Psoas muscle (tissue), 8 donors: Measurements from ENCODE around the gene GPX2. TPM values are rescaled to one million over a fixed set of nuclear protein-coding genes. Genes with fewer than 3 reads are reported as not detected.
A peak's percentile ranks its signal among the peaks of the same experiment; 100 is the strongest.

Source experiments
- ATAC-seq, 4 donors: fragments of 200-7000 bp; cut with Tn5 transposase; one replicate each; pipeline ENCODE4 v1.9.1; 2020; ENCODE audit warnings: moderate library complexity in 3 of 4, mild to moderate bottlenecking in 2 of 4
- DNase-seq, 2 donors: peaks; one replicate each; pipeline ENCODE4 v3.0.0-alpha.2; 2020
- H3K27ac ChIP-seq: fragments of 200-600 bp; one replicate; pipeline ENCODE4 v1.8.0; 2022
- H3K27me3 ChIP-seq, 3 donors: fragments of 200-600 bp in 1 of 3; one replicate each; pipeline versions ENCODE4 v1.6.1 to v1.8.0; 2013 to 2022; ENCODE audit warnings: low read length in 2 of 3, mild to moderate bottlenecking in 2 of 3, moderate library complexity in 1 of 3; ENCODE audit not compliant: insufficient read depth in 3 of 3
- H3K36me3 ChIP-seq, 2 donors: fragments of 200-600 bp in 1 of 2; one replicate each; pipeline versions ENCODE4 v1.6.1 to v1.8.0; 2013 to 2022; ENCODE audit warnings: low read depth in 1 of 2, mild to moderate bottlenecking in 1 of 2, moderate library complexity in 1 of 2; ENCODE audit not compliant: insufficient read depth in 1 of 2
- H3K4me1 ChIP-seq: fragments of 200-600 bp; one replicate; pipeline ENCODE4 v1.8.0; 2022
- H3K4me3 ChIP-seq: fragments of 200-600 bp; one replicate; pipeline ENCODE4 v1.8.0; 2022; ENCODE audit warnings: mild to moderate bottlenecking
- H3K9me3 ChIP-seq: fragments of 200-600 bp; one replicate; pipeline ENCODE4 v1.8.0; 2022
- WGBS, 3 donors: extraction: QIAGEN DNeasy Blood & Tissue Kit; methylation state at CpG; one replicate each; pipeline versions ENCODE4 v1.1.6 to v1.1.7; 2013; 5-methylcytosine and 5-hydroxymethylcytosine counted together
- intact Hi-C, 2 donors: fragments of 100-400 bp; cut with DNase I; formaldehyde crosslinking; loops; one replicate each; pipeline versions ENCODE4 v1.11.0 to v1.14.2; 2022
- polyA plus RNA-seq, 3 donors: library from polyadenylated mRNA; stranded (reverse); fragments of 200-250 nt; gene quantifications; one replicate each; pipeline ENCODE4 v1.2.3, GENCODE V29; 2013
- total RNA-seq, 4 donors: library from RNA; stranded (reverse); fragmentation: NEBNext Ultra II Directional in 2 of 4; extraction: Animal tissue kit (Norgen Biotek cat#: 25700) in 2 of 4; gene quantifications; one replicate each; pipeline versions ENCODE4 v1.2.1 to v1.2.4, GENCODE V29; 2021 to 2023
- TF ChIP-seq, protein P1 (sequence below): fragments of 200-600 bp; IDR thresholded peaks from one replicate; pipeline ENCODE4 v1.8.0; 2022; ENCODE audit warnings: antibody characterized with exemption
- donor health status: healthy with polysubstance abuse.
- donor health status: DM: no; HTN: no; CAD: no; lungs with moderate emphysema.
- donor health status: Bipolar disorder and iron deficiency.
- donor health status: healthy.
- donor health status: DM: yes; HTN: yes; CAD: no.
- donor health status: DM: no; HTN: no; CAD: no.
- donor health status: DM: no; HTN: no; CAD: no.
- donor health status: DM: yes; HTN: yes; CAD: no.

The GPX2 gene
- total and polyA plus RNA-seq, 7 donors, result 0.04 to 0.21 TPM; not detected in 5

DNA sequence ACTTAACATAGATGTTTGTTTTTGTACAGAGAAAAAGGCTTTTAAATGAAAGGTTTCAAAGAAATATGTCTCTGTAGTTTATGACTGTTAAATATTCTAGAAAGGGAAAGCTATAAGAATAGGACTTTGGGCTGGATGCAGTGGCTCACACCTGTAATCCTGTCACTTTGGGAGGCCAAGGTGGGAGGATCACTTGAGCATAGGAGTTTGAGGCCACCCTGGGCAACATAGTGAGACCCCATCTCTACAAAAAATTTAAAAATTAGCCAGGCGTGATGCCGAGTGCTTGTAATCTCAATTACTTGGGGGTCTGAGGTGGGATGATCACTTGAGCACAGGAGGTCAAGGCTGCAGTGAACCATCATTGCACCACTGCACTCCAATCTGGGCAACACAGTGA lies 11.4 kb downstream of the GPX2 start:
- DNase-seq (no peak), ATAC-seq (no peak)
- no peak overlapping the region for H3K4me3 ChIP-seq
- TF ChIP-seq, protein P1, sequence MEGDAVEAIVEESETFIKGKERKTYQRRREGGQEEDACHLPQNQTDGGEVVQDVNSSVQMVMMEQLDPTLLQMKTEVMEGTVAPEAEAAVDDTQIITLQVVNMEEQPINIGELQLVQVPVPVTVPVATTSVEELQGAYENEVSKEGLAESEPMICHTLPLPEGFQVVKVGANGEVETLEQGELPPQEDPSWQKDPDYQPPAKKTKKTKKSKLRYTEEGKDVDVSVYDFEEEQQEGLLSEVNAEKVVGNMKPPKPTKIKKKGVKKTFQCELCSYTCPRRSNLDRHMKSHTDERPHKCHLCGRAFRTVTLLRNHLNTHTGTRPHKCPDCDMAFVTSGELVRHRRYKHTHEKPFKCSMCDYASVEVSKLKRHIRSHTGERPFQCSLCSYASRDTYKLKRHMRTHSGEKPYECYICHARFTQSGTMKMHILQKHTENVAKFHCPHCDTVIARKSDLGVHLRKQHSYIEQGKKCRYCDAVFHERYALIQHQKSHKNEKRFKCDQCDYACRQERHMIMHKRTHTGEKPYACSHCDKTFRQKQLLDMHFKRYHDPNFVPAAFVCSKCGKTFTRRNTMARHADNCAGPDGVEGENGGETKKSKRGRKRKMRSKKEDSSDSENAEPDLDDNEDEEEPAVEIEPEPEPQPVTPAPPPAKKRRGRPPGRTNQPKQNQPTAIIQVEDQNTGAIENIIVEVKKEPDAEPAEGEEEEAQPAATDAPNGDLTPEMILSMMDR, result no peak
- H3K4me1 ChIP-seq, result peaks cover 51% of the 10 kb centered on the region
- peaks cover 5 to 48% of the 10 kb centered on the region in 2 donors for H3K36me3 ChIP-seq
- no peaks in the 10 kb centered on the region for H3K27me3 ChIP-seq
- no peaks in the 10 kb centered on the region for H3K9me3 ChIP-seq
- intact Hi-C loops, result loop anchor here in 1 of 2 donors (5.0 kb wide), 1 partner anchor 51 kb away; no protein-coding TSS in a partner anchor
- WGBS, 3 donors, result 83 to 97% (median 84%) methylated on average over 2 of the region's 2 CpGs
- H3K27ac ChIP-seq, result peak overlapping the region; percentile 72

DNA sequence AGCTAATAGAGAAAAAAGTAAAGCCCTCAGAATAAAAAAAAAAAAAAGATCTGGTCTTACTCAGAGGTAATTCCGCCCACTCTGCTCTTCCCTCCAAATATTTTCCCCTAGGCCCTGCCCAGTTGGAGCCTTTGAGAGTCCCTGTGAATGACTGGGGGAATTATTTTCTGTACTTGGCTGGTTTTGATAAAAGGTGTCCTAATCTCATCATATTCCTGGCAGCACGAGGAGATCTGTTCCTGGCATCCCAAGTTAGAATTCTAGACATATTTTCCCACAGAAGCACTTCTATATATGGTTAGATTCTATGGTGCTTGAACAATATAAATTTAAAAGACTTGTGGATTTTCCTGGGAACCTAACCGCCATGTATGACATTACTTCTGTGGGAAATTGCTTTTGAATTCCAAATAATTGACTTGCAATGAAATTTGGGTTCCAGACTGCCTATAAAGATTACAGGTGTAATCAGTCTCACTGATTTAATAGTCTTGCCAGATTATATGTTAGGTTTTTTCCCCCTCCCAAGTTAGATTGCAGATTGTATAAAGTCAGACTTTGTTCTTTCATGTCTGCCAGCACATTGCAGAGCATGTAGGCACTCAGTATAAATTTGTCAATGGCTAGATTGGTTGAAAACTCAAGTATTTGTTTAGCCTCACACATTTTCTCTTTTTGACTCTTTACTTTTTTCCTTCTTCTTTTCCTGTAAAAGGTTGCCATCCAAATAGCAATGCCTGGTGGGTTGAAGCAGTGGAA lies 12.3 kb downstream of the GPX2 start:
- Histone ChIP-seq H3K36me3 (peaks cover 5 to 57% of the 10 kb centered on the region in 2 donors), H3K27ac (peak overlapping the region; percentile 72), H3K27me3 (no peaks in the 10 kb centered on the region), H3K9me3 (no peaks in the 10 kb centered on the region), H3K4me1 (peaks cover 43% of the 10 kb centered on the region), H3K4me3 (no peak overlapping the region)
- 48 to 55% (median 53%) methylated on average over 3 of the region's 3 CpGs for WGBS, 3 donors
- TF ChIP-seq, protein P1, result no peak
- no peak for DNase-seq
- intact Hi-C loops, result loop anchor here in 1 of 2 donors (5.0 kb wide), 1 partner anchor 52 kb away; no protein-coding TSS in a partner anchor
- ATAC-seq, result peak in 1 of 4 donors; percentile 25

DNA sequence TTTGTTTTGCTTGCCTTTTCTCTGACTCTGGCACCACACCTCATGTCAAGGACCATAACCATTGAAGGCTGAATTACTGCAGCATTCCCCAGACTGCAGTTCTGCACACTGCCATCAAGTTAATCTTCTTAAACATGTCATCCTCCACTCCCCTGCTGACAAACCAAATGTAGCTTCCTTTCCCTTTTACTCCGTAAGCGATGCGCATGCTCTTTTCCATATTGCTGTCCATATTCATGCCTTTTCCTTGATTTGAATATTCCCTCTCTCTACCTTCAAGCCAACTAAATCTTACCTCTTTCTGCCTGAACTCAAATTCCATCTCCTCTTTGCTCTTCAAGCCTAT lies 13.6 kb downstream of the GPX2 start:
- ATAC-seq, result no peak
- WGBS, 3 donors, result 96 to 100% (median 96%) methylated on average over 3 of the region's 3 CpGs
- H3K36me3 ChIP-seq, result peaks cover 5 to 70% of the 10 kb centered on the region in 2 donors
- H3K27ac ChIP-seq, result peak overlapping the region; percentile 72
- intact Hi-C loops, result loop anchor here in 1 of 2 donors (5.0 kb wide), 1 partner anchor 38 kb away; no protein-coding TSS in a partner anchor
- no peak for DNase-seq
- peaks cover 41% of the 10 kb centered on the region for H3K4me1 ChIP-seq
- no peaks in the 10 kb centered on the region for H3K9me3 ChIP-seq
- no peaks in the 10 kb centered on the region for H3K27me3 ChIP-seq
- TF ChIP-seq, protein P1, result no peak
- H3K4me3 ChIP-seq, result no peak overlapping the region

DNA sequence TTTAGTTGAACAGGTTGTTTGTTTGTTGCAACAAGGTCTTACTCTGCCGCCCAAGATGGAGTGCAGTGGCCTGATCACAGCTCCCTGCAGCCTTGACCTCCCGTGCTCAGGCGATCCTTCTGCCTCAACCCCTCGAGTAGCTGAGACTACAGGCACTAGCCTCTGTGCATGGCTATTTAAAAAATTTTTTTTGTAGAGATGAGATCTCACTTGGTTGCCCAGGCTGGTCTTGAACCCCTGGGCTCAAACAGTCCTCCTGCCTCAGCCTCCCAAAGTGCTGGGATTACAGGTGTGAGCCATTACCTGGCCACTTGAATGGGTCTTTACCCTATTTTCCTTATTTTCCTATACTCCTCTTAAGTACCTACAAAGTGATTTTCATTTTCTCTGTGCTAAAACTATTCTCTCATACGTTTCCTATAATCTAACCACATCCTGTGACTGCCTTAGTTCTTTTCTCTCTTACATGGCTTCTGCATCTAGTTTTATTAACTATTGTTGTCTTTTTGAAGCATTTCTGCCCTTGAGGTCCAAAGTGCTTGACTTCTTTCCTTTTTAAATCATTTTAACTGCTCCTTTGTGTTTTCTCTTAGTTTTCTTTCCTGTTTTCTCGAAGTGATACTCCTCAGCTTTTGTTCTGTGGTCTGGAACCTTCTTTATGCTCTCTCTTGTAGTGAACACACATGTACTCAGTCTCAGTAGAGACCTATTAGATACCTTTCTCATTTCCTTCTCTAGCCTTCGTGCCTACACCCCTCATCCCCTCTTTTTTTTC lies 14.1 kb downstream of the GPX2 start:
- DNase-seq (no peak), ATAC-seq (no peak)
- intact Hi-C loops, result loop anchor here in 1 of 2 donors (5.0 kb wide), 1 partner anchor 39 kb away; no protein-coding TSS in a partner anchor
- Histone ChIP-seq H3K4me1 (peaks cover 40% of the 10 kb centered on the region), H3K36me3 (peaks cover 5 to 67% of the 10 kb centered on the region in 2 donors), H3K9me3 (no peaks in the 10 kb centered on the region), H3K27ac (peak overlapping the region; percentile 72), H3K4me3 (no peak overlapping the region), H3K27me3 (no peaks in the 10 kb centered on the region)
- WGBS, 3 donors, result 81 to 84% (median 84%) methylated on average over 7 of the region's 7 CpGs
- TF ChIP-seq, protein P1, result no peak
